Endothelial cell of umbilical vein (primary cell): ENCODE results near the gene NF1. TPM values are rescaled to one million over a fixed set of nuclear protein-coding genes. Genes with fewer than 3 reads are reported as not detected.

Experiments
- BruUV-seq: library from RNA; stranded (reverse); fragments of 400-500 nt; replicated peaks from 2 replicates; lab custom pipeline; 2021; lab: Mats Ljungman, UMichigan
- CTCF ChIA-PET: fragments of 300-600, 350-600 bp; sonication (Branson Sonifier 250); formaldehyde crosslinking; loops from one replicate; lab custom pipeline; 2021; ENCODE audit warnings: antibody characterized with exemption, inconsistent platforms; lab: Charles Lee
- POLR2A ChIA-PET: fragments of 300-600, 350-600 bp; sonication (Branson Sonifier 250); formaldehyde crosslinking; loops from one replicate; lab custom pipeline; 2021; ENCODE audit warnings: antibody characterized with exemption, inconsistent platforms; lab: Charles Lee
- DNase-seq: peaks from one replicate; pipeline ENCODE4 v3.0.0-alpha.2; 2011; ENCODE audit warnings: low read depth, low spot score
- FAIRE-seq: peaks from 2 replicates; lab custom pipeline; 2011; peaks lifted over from hg19 to GRCh38; lab: Jason Lieb, UNC
- H2AFZ ChIP-seq: 2 replicates; pipeline ENCODE4 v1.6.0; 2012; ENCODE audit warnings: low read depth, low read length, control low read depth, inconsistent platforms
- H3K27ac ChIP-seq: 2 replicates; pipeline ENCODE4 v1.5.1; 2011; ENCODE audit warnings: low read depth, mild to moderate bottlenecking, control low read depth, low read length, moderate library complexity; ENCODE audit not compliant: insufficient read depth
- H3K27me3 ChIP-seq, 2 experiments: 2 replicates each; pipeline versions ENCODE4 v1.6.0 to v1.6.1; 2011; ENCODE audit warnings: low read length in 2 of 2, mixed read lengths in 1 of 2; ENCODE audit not compliant: control insufficient read depth in 2 of 2, insufficient read depth in 2 of 2
- H3K36me3 ChIP-seq, 2 experiments: 2 replicates in 1 of 2; 3 replicates in 1 of 2; pipeline ENCODE4 v1.5.1; 2011; ENCODE audit warnings: low read length in 2 of 2, mild to moderate bottlenecking in 1 of 2, moderate library complexity in 1 of 2; ENCODE audit not compliant: control insufficient read depth in 2 of 2, insufficient read depth in 2 of 2; ENCODE audit errors: extremely low read depth in 1 of 2
- H3K4me1 ChIP-seq: 3 replicates; pipeline ENCODE4 v1.5.1; 2011; ENCODE audit warnings: mild to moderate bottlenecking, low read length; ENCODE audit not compliant: control insufficient read depth, insufficient read depth; ENCODE audit errors: extremely low read depth
- H3K4me2 ChIP-seq: 2 replicates; pipeline ENCODE4 v1.6.1; 2011; ENCODE audit warnings: low read length, control low read depth, mixed read lengths; ENCODE audit not compliant: insufficient read depth
- H3K4me3 ChIP-seq, 3 experiments: fragments of 200-600 bp in 1 of 3; sonication (generic), shearing (Covaris generic) in 1 of 3; replicated peaks in 1 of 3; 2 replicates each; pipeline ENCODE4 v1.5.1; 2011 to 2016; ENCODE audit warnings: control low read depth in 3 of 3, low read length in 3 of 3, mild to moderate bottlenecking in 2 of 3, inconsistent platforms in 1 of 3, low read depth in 1 of 3, moderate library complexity in 1 of 3; ENCODE audit not compliant: insufficient read depth in 1 of 3
- H3K79me2 ChIP-seq: 2 replicates; pipeline ENCODE4 v1.6.0; 2012; ENCODE audit warnings: low read length, inconsistent platforms; ENCODE audit not compliant: control insufficient read depth, insufficient read depth
- H3K9ac ChIP-seq: replicated peaks from 2 replicates; pipeline ENCODE3; 2011; ENCODE audit warnings: low read length, control low read depth; ENCODE audit not compliant: insufficient read depth; ENCODE audit errors: extremely low read depth
- H3K9me1 ChIP-seq: replicated peaks from 3 replicates; pipeline ENCODE4 v1.6.0; 2011; ENCODE audit warnings: mild to moderate bottlenecking, low read length; ENCODE audit not compliant: control insufficient read depth, insufficient read depth; ENCODE audit errors: extremely low read depth
- H3K9me3 ChIP-seq: replicated peaks from 2 replicates; pipeline ENCODE4 v1.5.1; 2012; ENCODE audit warnings: low read length, inconsistent platforms; ENCODE audit not compliant: control insufficient read depth, insufficient read depth
- H4K20me1 ChIP-seq: replicated peaks from 2 replicates; pipeline ENCODE3; 2011; ENCODE audit warnings: mild to moderate bottlenecking, low read length; ENCODE audit not compliant: control insufficient read depth, insufficient read depth; ENCODE audit errors: extremely low read depth
- CTCF ChIP-seq, 2 donors: IDR thresholded peaks; 1 replicate in 1 of 2; 2 replicates in 1 of 2; pipeline ENCODE4 v1.5.1; 2011; ENCODE audit warnings: low read length in 2 of 2, mild to moderate bottlenecking in 2 of 2, moderate library complexity in 2 of 2, control low read depth in 1 of 2, inconsistent platforms in 1 of 2, low read depth in 1 of 2; ENCODE audit not compliant: insufficient read depth in 1 of 2; ENCODE audit errors: extremely low read depth in 1 of 2
- EZH2 ChIP-seq: IDR thresholded peaks from 2 replicates; pipeline ENCODE4 v1.6.1; 2012; ENCODE audit warnings: borderline replicate concordance, low read depth, mild to moderate bottlenecking, moderate library complexity, low read length, inconsistent platforms; ENCODE audit not compliant: severe bottlenecking
- FOS ChIP-seq: IDR thresholded peaks from 2 replicates; pipeline ENCODE4 v1.6.1; 2011; ENCODE audit warnings: mild to moderate bottlenecking, low read length, moderate library complexity, borderline replicate concordance; ENCODE audit not compliant: insufficient read depth
- GATA2 ChIP-seq: IDR thresholded peaks from 2 replicates; pipeline ENCODE4 v1.7.0; 2011; ENCODE audit warnings: low read depth, mild to moderate bottlenecking, moderate library complexity, mixed read lengths, low read length; ENCODE audit not compliant: insufficient read length, insufficient read depth
- JUN ChIP-seq: IDR thresholded peaks from 2 replicates; pipeline ENCODE4 v1.6.1; 2011; ENCODE audit warnings: borderline replicate concordance, low read depth; ENCODE audit not compliant: insufficient read length, insufficient read depth
- MAX ChIP-seq: IDR thresholded peaks from 2 replicates; pipeline ENCODE4 v1.6.1; 2011; ENCODE audit not compliant: insufficient read depth, insufficient read length
- MYC ChIP-seq: IDR thresholded peaks from one replicate; pipeline ENCODE4 v1.6.1; 2011; ENCODE audit warnings: mild to moderate bottlenecking, low read depth, low read length
- POLR2A ChIP-seq: IDR thresholded peaks from 2 replicates; pipeline ENCODE4 v1.6.1; 2012; ENCODE audit warnings: low read depth, mild to moderate bottlenecking, control low read depth, low read length
- POLR2AphosphoS5 ChIP-seq: IDR thresholded peaks from 2 replicates; pipeline ENCODE4 v1.6.1; 2012; ENCODE audit warnings: low read depth, mild to moderate bottlenecking, control low read depth, low read length, moderate library complexity; ENCODE audit not compliant: insufficient read depth
- dilution Hi-C: fragments of 300-500 bp; cut with MboI; formaldehyde crosslinking; loops from one replicate; pipeline ENCODE4 v1.15.0; 2019; ENCODE audit warnings: low sequenced_read_pairs; ENCODE audit not compliant: extremely low pct_ligation_motif_present
- intact Hi-C: fragments of 100-400 bp; cut with micrococcal nuclease; formaldehyde crosslinking; loops from one replicate; pipeline ENCODE4 v1.10.0; 2022
- polyA plus RNA-seq, 4 experiments: library from polyadenylated mRNA; depleted of rRNA in 3 of 4; stranded (reverse) in 3 of 4; unstranded in 1 of 4; fragments of >200 nt; gene quantifications; 2 replicates each; pipeline versions ENCODE4 v1.2.1 to v1.2.3, GENCODE V29; 2011 to 2012; ENCODE audit warnings: missing spikeins in 1 of 4
- total RNA-seq: library from RNA; stranded (reverse); gene quantifications from 2 replicates; pipeline ENCODE4 v1.2.3, GENCODE V29; 2021

Gene NF1
- total and polyA plus RNA-seq, 2 donors (not counting 3 experiments of a cell fraction or from before 2014, with no cell fraction given): 13.7 to 42.4 TPM

GRCh38 chr17:31195305-31195704 lies 100.5 kb downstream of the NF1 start:
- ChIA-PET POLR2A (no interaction called here), CTCF (interaction anchor here (0.8 to 1.7 kb wide), 4 partner anchors 9 to 20 kb away, joined by 3 to 5 read pairs (median 4); no protein-coding TSS in a partner anchor)
- TF ChIP-seq CTCF (IDR thresholded peaks at IDR 0.05; ENCODE audit: extremely low read depth in 1 of 2, insufficient read depth in 1 of 2, low read depth in 1 of 2, low read length in 2 of 2) (no peak), POLR2A (no peak), FOS (no peak)
- no peak for DNase-seq
- FAIRE-seq: no peak
- H3K9me3 ChIP-seq: no peaks in the 10 kb centered on the region
- H3K79me2 ChIP-seq: peaks cover 2% of the 10 kb centered on the region
- no peak overlapping the region for H3K4me2 ChIP-seq
- H2AFZ ChIP-seq: no peak overlapping the region
- no peaks in the 10 kb centered on the region for H3K9me1 ChIP-seq
- H3K27me3 ChIP-seq: no peaks in the 10 kb centered on the region
- dilution Hi-C loops: no loop called here
- BruUV-seq: no TSS peak
- H3K27ac ChIP-seq: no peak overlapping the region
- peaks cover 5% of the 10 kb centered on the region for H3K4me1 ChIP-seq
- intact Hi-C loops: no loop called here
- H4K20me1 ChIP-seq: no peaks in the 10 kb centered on the region
- H3K4me3 ChIP-seq: no peak overlapping the region
- H3K9ac ChIP-seq: no peak overlapping the region
- H3K36me3 ChIP-seq: no peaks in the 10 kb centered on the region

GRCh38 chr17:31198026-31198425 lies 103.2 kb downstream of the NF1 start:
- H3K27ac ChIP-seq: no peak overlapping the region

More at GRCh38 chr17:31198026-31198425, 103.2 kb downstream of the NF1 start:
- BruUV-seq: no TSS peak
- Histone ChIP-seq H4K20me1 (no peaks in the 10 kb centered on the region), H3K36me3 (no peaks in the 10 kb centered on the region), H3K4me3 (no peak overlapping the region), H2AFZ (no peak overlapping the region), H3K9me3 (no peaks in the 10 kb centered on the region), H3K9ac (no peak overlapping the region), H3K9me1 (no peaks in the 10 kb centered on the region), H3K27me3 (no peaks in the 10 kb centered on the region), H3K4me1 (no peaks in the 10 kb centered on the region), H3K79me2 (peaks cover 2% of the 10 kb centered on the region), H3K4me2 (no peak overlapping the region)
- intact Hi-C loops (no loop called here), dilution Hi-C loops (no loop called here)
- ChIA-PET POLR2A (no interaction called here), CTCF (interaction anchor here (0.6 to 1.2 kb wide), 2 partner anchors 12 to 18 kb away, joined by 3 read pairs; no protein-coding TSS in a partner anchor)
- FAIRE-seq (no peak), DNase-seq (no peak)
- no peak for TF ChIP-seq FOS
- TF ChIP-seq MAX: no peak
- TF ChIP-seq MYC: no peak
- no peak for TF ChIP-seq EZH2
- TF ChIP-seq JUN: no peak
- no peak for TF ChIP-seq GATA2
- no peak for TF ChIP-seq POLR2A
- no peak for TF ChIP-seq CTCF (IDR thresholded peaks at IDR 0.05; ENCODE audit: extremely low read depth in 1 of 2, insufficient read depth in 1 of 2, low read depth in 1 of 2, low read length in 2 of 2)
- TF ChIP-seq POLR2AphosphoS5: no peak
